Activated naive CD8-positive, alpha-beta T cell treated with anti-CD3 and anti-CD28 coated beads, Interleukin-2, amount 50 U/mL, for 24 hours (primary cell): ENCODE results near the gene ZNF605.
"Not testable (repeated sequence)": the region's sequence is repeated elsewhere in the genome, so short reads cannot be mapped to it uniquely, and the experiment has no call there.

ENCODE experiments used
- ATAC-seq: fragments of 150-1000 bp; cut with Tn5 transposase; one replicate; pipeline ENCODE4 v1.10.0; 2021
- DNase-seq: peaks from one replicate; pipeline ENCODE4 v3.0.0; 2021
- H3K27ac Mint-ChIP-seq: one replicate; pipeline ENCODE4 v1.8.0; 2021; ENCODE audit warnings: mild to moderate bottlenecking, mixed read lengths
- H3K27me3 Mint-ChIP-seq: one replicate; pipeline ENCODE4 v1.8.0; 2021; ENCODE audit warnings: mixed read lengths
- H3K36me3 Mint-ChIP-seq: one replicate; pipeline ENCODE4 v1.8.0; 2021; ENCODE audit warnings: low read depth, mixed read lengths
- H3K4me1 Mint-ChIP-seq: one replicate; pipeline ENCODE4 v1.8.0; 2021; ENCODE audit warnings: mixed read lengths
- H3K4me3 Mint-ChIP-seq: one replicate; pipeline ENCODE4 v1.8.0; 2021; ENCODE audit warnings: mild to moderate bottlenecking, moderate library complexity, mixed read lengths
- H3K9me3 Mint-ChIP-seq: one replicate; pipeline ENCODE4 v1.8.0; 2021; ENCODE audit warnings: mixed read lengths

Gene ZNF605

GRCh38 chr12:132937476-132937875 is 18.6 kb downstream of the ZNF605 start:
- Mint-ChIP-seq H3K4me3 (no peak overlapping the region), H3K36me3 (peaks cover 62% of the 10 kb centered on the region), H3K27ac (no peak overlapping the region), H3K27me3 (no peaks in the 10 kb centered on the region), H3K9me3 (peaks cover 55% of the 10 kb centered on the region), H3K4me1 (no peaks in the 10 kb centered on the region)
- DNase-seq = no peak
- ATAC-seq = no peak

- peaks cover 62% of the 10 kb centered on the region for H3K36me3 Mint-ChIP-seq
- not testable (repeated sequence) for ATAC-seq, H3K4me3 Mint-ChIP-seq, H3K27me3 Mint-ChIP-seq, DNase-seq, H3K27ac Mint-ChIP-seq, H3K4me1 Mint-ChIP-seq
- H3K9me3 Mint-ChIP-seq = peaks cover 59% of the 10 kb centered on the region
Observed at GRCh38 chr12:132936921-132937320, 19.2 kb downstream of the ZNF605 start.

GRCh38 chr12:132936163-132936562 is 19.9 kb downstream of the ZNF605 start:
- H3K27ac Mint-ChIP-seq = no peak overlapping the region
- no peaks in the 10 kb centered on the region for H3K27me3 Mint-ChIP-seq
- peaks cover 60% of the 10 kb centered on the region for H3K9me3 Mint-ChIP-seq
- no peaks in the 10 kb centered on the region for H3K4me1 Mint-ChIP-seq
- no peak overlapping the region for H3K4me3 Mint-ChIP-seq
- DNase-seq (no peak), ATAC-seq (no peak)
- peaks cover 62% of the 10 kb centered on the region for H3K36me3 Mint-ChIP-seq

GRCh38 chr12:132926415-132926833 is 29.7 kb downstream of the ZNF605 start:
- no peaks in the 10 kb centered on the region for H3K27me3 Mint-ChIP-seq
- no peak overlapping the region for H3K27ac Mint-ChIP-seq
- peaks cover 79% of the 10 kb centered on the region for H3K9me3 Mint-ChIP-seq
- DNase-seq (no peak), ATAC-seq (no peak)
- H3K36me3 Mint-ChIP-seq = peaks cover 87% of the 10 kb centered on the region
- H3K4me3 Mint-ChIP-seq = no peak overlapping the region
- no peaks in the 10 kb centered on the region for H3K4me1 Mint-ChIP-seq

GRCh38 chr12:132925597-132926414 is 30.3 kb downstream of the ZNF605 start:
- H3K4me3 Mint-ChIP-seq = no peak overlapping the region
- H3K36me3 Mint-ChIP-seq = peaks cover 86% of the 10 kb centered on the region
- no peaks in the 10 kb centered on the region for H3K4me1 Mint-ChIP-seq
- H3K27me3 Mint-ChIP-seq = no peaks in the 10 kb centered on the region
- DNase-seq (no peak), ATAC-seq (no peak)
- H3K27ac Mint-ChIP-seq = no peak overlapping the region
- peaks cover 78% of the 10 kb centered on the region for H3K9me3 Mint-ChIP-seq

DNA sequence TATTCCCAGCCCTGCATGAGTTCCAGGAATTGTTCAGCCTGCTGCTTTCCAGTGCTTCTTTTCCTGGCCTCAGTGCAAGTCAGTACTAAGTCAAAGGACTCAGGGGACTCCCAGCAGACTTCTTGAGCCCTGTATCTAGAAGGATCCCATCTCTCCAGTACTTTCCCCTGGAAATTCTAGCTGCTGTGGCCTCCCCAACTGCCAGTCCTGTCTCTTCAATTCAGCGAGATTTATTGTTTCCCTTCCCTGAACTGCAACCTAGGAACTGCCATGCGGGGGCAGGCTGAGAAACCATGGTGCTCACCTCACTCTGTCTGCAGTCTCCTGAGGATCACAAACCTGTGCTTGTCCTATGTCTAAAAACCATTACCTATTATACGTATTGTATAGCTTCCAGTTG is 31.8 kb downstream of the ZNF605 start:
- DNase-seq = no peak
- peaks cover 74% of the 10 kb centered on the region for H3K36me3 Mint-ChIP-seq
- H3K9me3 Mint-ChIP-seq = peaks cover 67% of the 10 kb centered on the region
- no peak for ATAC-seq
- no peaks in the 10 kb centered on the region for H3K4me1 Mint-ChIP-seq
- H3K4me3 Mint-ChIP-seq = no peak overlapping the region
- no peaks in the 10 kb centered on the region for H3K27me3 Mint-ChIP-seq
- no peak overlapping the region for H3K27ac Mint-ChIP-seq

DNA sequence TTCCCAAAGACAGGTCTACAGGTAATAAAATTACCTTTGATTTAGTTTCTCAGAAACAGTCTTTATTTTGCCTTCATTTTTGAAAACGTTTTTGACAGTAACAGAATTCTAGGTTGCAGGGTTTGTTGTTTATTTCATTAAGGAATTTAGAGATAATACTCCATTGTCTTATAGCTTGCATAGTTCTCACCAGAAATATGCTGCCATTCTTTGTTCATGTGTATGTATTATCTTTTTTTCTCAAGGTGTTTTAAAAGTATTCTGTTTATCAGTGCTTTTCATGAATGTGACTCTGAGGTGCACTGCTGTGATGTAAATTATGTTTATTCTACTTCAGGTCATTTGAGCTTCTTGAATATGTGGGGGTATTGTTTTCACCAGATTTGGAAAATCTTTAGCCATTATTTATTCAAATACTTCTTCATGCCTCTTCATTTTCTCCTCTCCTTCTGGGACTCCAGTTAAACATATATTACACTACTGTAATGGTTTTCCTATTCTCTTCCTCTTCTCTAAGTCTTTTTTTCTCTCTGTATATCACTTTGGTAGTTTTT is 32.7 kb downstream of the ZNF605 start:
- Mint-ChIP-seq H3K27ac (no peak overlapping the region), H3K9me3 (peaks cover 67% of the 10 kb centered on the region), H3K27me3 (no peaks in the 10 kb centered on the region), H3K4me1 (no peaks in the 10 kb centered on the region), H3K36me3 (peaks cover 69% of the 10 kb centered on the region), H3K4me3 (no peak overlapping the region)
- DNase-seq (no peak), ATAC-seq (no peak)

- no peak for ATAC-seq
- Mint-ChIP-seq H3K4me1 (no peaks in the 10 kb centered on the region), H3K27me3 (no peaks in the 10 kb centered on the region), H3K36me3 (peaks cover 69% of the 10 kb centered on the region), H3K27ac (no peak overlapping the region), H3K4me3 (no peak overlapping the region), H3K9me3 (peaks cover 69% of the 10 kb centered on the region)
- DNase-seq = no peak
Observed at GRCh38 chr12:132922676-132923075, 33.4 kb downstream of the ZNF605 start.

- peaks cover 66% of the 10 kb centered on the region for H3K36me3 Mint-ChIP-seq
- DNase-seq (no peak), ATAC-seq (no peak)
- no peak overlapping the region for H3K27ac Mint-ChIP-seq
- H3K9me3 Mint-ChIP-seq = peaks cover 65% of the 10 kb centered on the region
- no peaks in the 10 kb centered on the region for H3K4me1 Mint-ChIP-seq
- H3K4me3 Mint-ChIP-seq = no peak overlapping the region
- H3K27me3 Mint-ChIP-seq = no peaks in the 10 kb centered on the region
Observed at GRCh38 chr12:132921685-132922084, 34.4 kb downstream of the ZNF605 start.

GRCh38 chr12:132918680-132919079 is 37.4 kb downstream of the ZNF605 start:
- no peak overlapping the region for H3K4me3 Mint-ChIP-seq
- H3K4me1 Mint-ChIP-seq = no peaks in the 10 kb centered on the region
- H3K9me3 Mint-ChIP-seq = peaks cover 56% of the 10 kb centered on the region
- DNase-seq = no peak
- no peak for ATAC-seq
- peaks cover 55% of the 10 kb centered on the region for H3K36me3 Mint-ChIP-seq
- H3K27ac Mint-ChIP-seq = no peak overlapping the region
- no peaks in the 10 kb centered on the region for H3K27me3 Mint-ChIP-seq

- DNase-seq (no peak), ATAC-seq (no peak)
- Mint-ChIP-seq H3K27me3 (peaks cover 13% of the 10 kb centered on the region), H3K4me1 (peaks cover 16% of the 10 kb centered on the region), H3K27ac (peak overlapping the region; percentile 87), H3K4me3 (peak overlapping the region; percentile 83), H3K9me3 (peaks cover 20% of the 10 kb centered on the region), H3K36me3 (peaks cover 22% of the 10 kb centered on the region)
Observed at GRCh38 chr12:132909030-132909368, 47.1 kb downstream of the ZNF605 start.

DNA sequence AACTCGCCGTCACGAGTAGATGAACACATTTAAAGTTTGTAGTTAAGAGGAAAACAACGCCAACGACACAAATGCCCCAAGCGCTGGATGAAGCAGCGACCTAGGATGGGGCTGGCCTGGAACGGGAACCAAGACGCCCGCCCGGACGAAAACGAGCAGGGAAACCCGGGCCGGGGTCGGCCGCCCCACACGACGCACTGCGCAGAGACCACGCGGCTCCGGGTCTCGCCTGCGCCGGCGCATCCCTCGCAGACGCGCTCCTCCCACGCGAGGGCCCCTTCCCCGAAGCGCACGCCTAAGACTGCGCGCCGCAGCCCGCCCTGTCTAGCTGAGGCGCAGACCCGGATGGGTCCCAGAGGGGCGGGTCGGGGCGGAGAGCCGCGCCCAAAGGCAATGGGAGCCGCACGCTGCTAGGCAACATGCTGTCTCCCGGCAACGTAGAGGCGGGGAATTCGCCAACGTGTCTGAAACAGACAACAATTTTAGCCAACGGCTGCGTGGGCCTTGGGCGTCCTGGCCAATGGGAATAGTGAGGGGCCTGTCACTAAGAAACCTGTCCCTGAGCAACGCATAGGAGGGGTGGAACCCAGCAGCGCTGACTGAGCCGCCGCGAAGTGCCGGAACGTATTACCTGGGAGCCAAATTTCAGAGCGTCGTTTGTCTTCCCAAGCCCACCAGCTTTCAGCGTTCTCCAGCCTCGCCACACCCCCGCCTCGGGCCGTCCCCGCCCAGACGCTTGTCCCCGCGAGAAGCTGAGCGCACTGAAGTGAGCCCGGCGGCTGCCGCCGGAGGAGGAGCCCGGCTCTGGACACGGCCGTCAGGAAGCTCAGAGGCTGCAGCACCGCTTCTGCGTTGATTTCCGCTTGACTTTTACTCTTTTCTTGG is 47.7 kb downstream of the ZNF605 start:
- peak overlapping the region; percentile 83 for H3K4me3 Mint-ChIP-seq
- peak overlapping the region; percentile 87 for H3K27ac Mint-ChIP-seq
- H3K27me3 Mint-ChIP-seq = peaks cover 13% of the 10 kb centered on the region
- peaks cover 16% of the 10 kb centered on the region for H3K4me1 Mint-ChIP-seq
- peak; percentile 97 for ATAC-seq
- peaks cover 14% of the 10 kb centered on the region for H3K9me3 Mint-ChIP-seq
- peaks cover 17% of the 10 kb centered on the region for H3K36me3 Mint-ChIP-seq
- peak; percentile 96 for DNase-seq

DNA sequence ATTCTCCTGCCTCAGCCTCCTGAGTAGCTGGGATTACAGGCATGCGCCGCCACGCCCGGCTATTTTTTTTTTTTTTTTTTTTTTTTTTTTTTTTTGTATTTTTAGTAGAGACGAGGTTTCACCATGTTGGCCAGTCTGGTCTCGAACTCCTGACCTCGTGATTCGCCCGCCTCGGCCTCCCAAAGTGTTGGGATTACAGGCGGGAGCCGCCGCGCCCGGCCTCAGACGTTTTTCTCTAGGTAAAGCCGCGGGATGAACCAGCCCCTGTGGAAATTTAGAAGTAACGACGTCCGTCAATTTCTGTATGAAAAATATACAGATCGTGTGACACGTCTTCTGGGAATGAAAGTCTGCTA is 48.3 kb downstream of the ZNF605 start:
- ATAC-seq, H3K27ac Mint-ChIP-seq, DNase-seq: not testable (repeated sequence)
- Mint-ChIP-seq H3K27me3 (peaks cover 13% of the 10 kb centered on the region), H3K4me3 (peak overlapping the region; percentile 83), H3K4me1 (peaks cover 16% of the 10 kb centered on the region), H3K9me3 (peaks cover 12% of the 10 kb centered on the region), H3K36me3 (peaks cover 14% of the 10 kb centered on the region)

- H3K4me3 Mint-ChIP-seq = peak overlapping the region; percentile 21
Observed at GRCh38 chr12:132907216-132907615, 48.9 kb downstream of the ZNF605 start.

More at GRCh38 chr12:132907216-132907615, 48.9 kb downstream of the ZNF605 start:
- peaks cover 12% of the 10 kb centered on the region for H3K36me3 Mint-ChIP-seq
- peaks cover 16% of the 10 kb centered on the region for H3K4me1 Mint-ChIP-seq
- H3K9me3 Mint-ChIP-seq = peaks cover 9% of the 10 kb centered on the region
- no peak for DNase-seq
- H3K27me3 Mint-ChIP-seq = peaks cover 13% of the 10 kb centered on the region
- no peak for ATAC-seq
- no peak overlapping the region for H3K27ac Mint-ChIP-seq
